GM10266 (cell line): Measurements from ENCODE around the gene HDAC4.

Experiments
- DNase-seq: peaks from one replicate; pipeline ENCODE4 v3.0.0; 2012; ENCODE audit errors: extremely low spot score
- CTCF ChIP-seq: IDR thresholded peaks from 2 replicates; pipeline ENCODE4 v1.5.1; 2012; ENCODE audit warnings: mild to moderate bottlenecking, low read depth; ENCODE audit not compliant: control insufficient read depth, insufficient read depth; ENCODE audit errors: missing control alignments

Gene HDAC4

GRCh38 chr2:239164335-239164871, 236.4 kb downstream of the HDAC4 start:
- no peak for TF ChIP-seq CTCF
- no peak for DNase-seq

- no peak for TF ChIP-seq CTCF
- DNase-seq = no peak
Measured at GRCh38 chr2:239163688-239164334, 237.0 kb downstream of the HDAC4 start.

GRCh38 chr2:239162976-239163687, 237.7 kb downstream of the HDAC4 start:
- DNase-seq = no peak
- no peak for TF ChIP-seq CTCF

GRCh38 chr2:239162141-239162821, 238.5 kb downstream of the HDAC4 start:
- no peak for TF ChIP-seq CTCF
- no peak for DNase-seq

- no peak for DNase-seq
- TF ChIP-seq CTCF = no peak
Measured at GRCh38 chr2:239161711-239162140, 239.1 kb downstream of the HDAC4 start.

GRCh38 chr2:239160226-239161143, 240.3 kb downstream of the HDAC4 start:
- no peak for DNase-seq

More at GRCh38 chr2:239160226-239161143, 240.3 kb downstream of the HDAC4 start:
- TF ChIP-seq CTCF = no peak
